Measurements from ENCODE around the gene SMTNL1. TPM values are rescaled to one million over a fixed set of nuclear protein-coding genes. Genes with fewer than 3 reads are reported as not detected.

The SMTNL1 gene
- polyA plus RNA-seq, 1 of the 3 experiments (the other 2 are of a cell fraction): not detected

GRCh38 chr11:57500515-57500914 lies 36.9 kb upstream of the SMTNL1 start:
- Histone ChIP-seq H3K9me3 (no peaks in the 10 kb centered on the region), H3K27me3 (ENCODE audit: insufficient read depth) (no peaks in the 10 kb centered on the region), H3K9me2 (no peaks in the 10 kb centered on the region), H3K79me2 (ENCODE audit: insufficient read depth) (no peaks in the 10 kb centered on the region), H4K20me1 (ENCODE audit: insufficient read depth) (no peaks in the 10 kb centered on the region), H3F3A (replicated peaks; ENCODE audit: insufficient read depth) (no peaks in the 10 kb centered on the region), H2AFZ (ENCODE audit: low read depth) (no peak overlapping the region), H3K4me1 (ENCODE audit: control insufficient read depth in 1 of 2, insufficient read depth in 2 of 2, low read depth in 1 of 2, low read length in 1 of 2) (peaks cover 11 to 12% of the 10 kb centered on the region in 2 experiments; a peak in 2 of 4 replicates), H3K4me2 (no peak overlapping the region), H3K9ac (no peak overlapping the region), H3K27ac (ENCODE audit: low read depth in 2 of 2, low read length in 1 of 2) (no peak overlapping the region), H3K4me3 (ENCODE audit: low read depth in 2 of 2, low read length in 1 of 2) (no peak overlapping the region), H3K36me3 (replicated peaks in 1 of 2; ENCODE audit: control insufficient read depth in 1 of 2, insufficient read depth in 2 of 2, low read length in 1 of 2) (no peaks in the 10 kb centered on the region)
- POLR2A ChIA-PET: no interaction called here
- DNase-seq: no peak
- CTCF ChIA-PET: interaction anchor here (0.6 to 27.2 kb wide), 8 partner anchors 14 to 42 kb away, joined by 3 to 517 read pairs (median 4); partner anchors contain the start of genes RTN4RL2, SLC43A1 and TIMM10
- TF ChIP-seq FOXJ3 (CRISPR knock-in tag; IDR thresholded peaks at IDR 0.05): no peak
- no peak for TF ChIP-seq JUND (IDR thresholded peaks at IDR 0.05)
- no peak for TF ChIP-seq CHD2 (IDR thresholded peaks at IDR 0.05; ENCODE audit: low read length, partially characterized antibody)
- TF ChIP-seq RCOR1 (IDR thresholded peaks at IDR 0.05; ENCODE audit: low read length): no peak
- TF ChIP-seq MAX (IDR thresholded peaks at IDR 0.05; ENCODE audit: low read depth): no peak
- no peak for TF ChIP-seq TAF1 (IDR thresholded peaks at IDR 0.05; ENCODE audit: borderline replicate concordance, low read depth, low read length)
- no peak for TF ChIP-seq GATA2 (CRISPR knock-in tag; IDR thresholded peaks at IDR 0.05)
- TF ChIP-seq RAD21 (IDR thresholded peaks at IDR 0.05; ENCODE audit: low read length): no peak
- TF ChIP-seq ELF1 (IDR thresholded peaks at IDR 0.05): no peak
- TF ChIP-seq IRF3 (IDR thresholded peaks at IDR 0.05; ENCODE audit: low read depth, low read length): no peak
- TF ChIP-seq REST (IDR thresholded peaks at IDR 0.05; ENCODE audit: low read depth, low read length): no peak
- no peak for TF ChIP-seq SIN3A (IDR thresholded peaks at IDR 0.05; ENCODE audit: borderline replicate concordance, low read depth, low read length)
- no peak for TF ChIP-seq FOXM1 (IDR thresholded peaks at IDR 0.05; ENCODE audit: low read depth)
- TF ChIP-seq TCF12 (IDR thresholded peaks at IDR 0.05): no peak
- TF ChIP-seq EZH2phosphoT487 (IDR thresholded peaks at IDR 0.05; ENCODE audit: borderline replicate concordance, low read depth): no peak
- no peak for TF ChIP-seq POLR2AphosphoS5 (IDR thresholded peaks at IDR 0.05; ENCODE audit: low read depth, low read length)
- WGBS (ENCODE audit: low lambda C conversion rate): 88% methylated on average over 8 of the region's 8 CpGs

Measured in SK-N-SH (cell line).